Measurements from ENCODE around the gene MCC.
A peak's percentile ranks its signal among the peaks of the same experiment; 100 is the strongest.

Gene MCC

GRCh38 chr5:113195771-113196170 is 292.5 kb downstream of the MCC start:
- no peak for DNase-seq

GRCh38 chr5:113195251-113195650 is 293.0 kb downstream of the MCC start:
- DNase-seq, result no peak

GRCh38 chr5:113194591-113194990 is 293.7 kb downstream of the MCC start:
- no peak for DNase-seq

- DNase-seq, result no peak
These were observed 294.1 kb downstream of the MCC start for GRCh38 chr5:113194125-113194524.

- DNase-seq, result no peak
These were observed 294.8 kb downstream of the MCC start for GRCh38 chr5:113193311-113193978.

GRCh38 chr5:113192541-113192940 is 295.7 kb downstream of the MCC start:
- DNase-seq, result no peak

- DNase-seq, result peak; percentile 62
These were observed 297.9 kb downstream of the MCC start for GRCh38 chr5:113190347-113190746.

GRCh38 chr5:113189291-113189690 is 299.0 kb downstream of the MCC start:
- no peak for DNase-seq

GRCh38 chr5:113188436-113188835 is 299.8 kb downstream of the MCC start:
- no peak for DNase-seq

- no peak for DNase-seq
These were observed 300.3 kb downstream of the MCC start for GRCh38 chr5:113187906-113188305.

- DNase-seq, result no peak
These were observed 302.2 kb downstream of the MCC start for GRCh38 chr5:113186061-113186460.

- no peak for DNase-seq
These were observed 304.6 kb downstream of the MCC start for GRCh38 chr5:113183694-113184093.

- DNase-seq, result no peak
These were observed 305.5 kb downstream of the MCC start for GRCh38 chr5:113182658-113183344.

- DNase-seq, result no peak
These were observed 306.3 kb downstream of the MCC start for GRCh38 chr5:113181853-113182490.

- no peak for DNase-seq
These were observed 306.8 kb downstream of the MCC start for GRCh38 chr5:113181409-113181808.

- peak; percentile 42 for DNase-seq
These were observed 309.1 kb downstream of the MCC start for GRCh38 chr5:113179156-113179555.

GRCh38 chr5:113178073-113178779 is 310.0 kb downstream of the MCC start:
- DNase-seq, result peak; percentile 53

GRCh38 chr5:113177225-113177624 is 311.0 kb downstream of the MCC start:
- no peak for DNase-seq

- no peak for DNase-seq
These were observed 311.5 kb downstream of the MCC start for GRCh38 chr5:113176734-113177133.

- DNase-seq, result no peak
These were observed 312.1 kb downstream of the MCC start for GRCh38 chr5:113176196-113176595.

- DNase-seq, result no peak
These were observed 315.9 kb downstream of the MCC start for GRCh38 chr5:113172231-113172826.

GRCh38 chr5:113171520-113171919 is 316.7 kb downstream of the MCC start:
- DNase-seq, result no peak

GRCh38 chr5:113170707-113171106 is 317.5 kb downstream of the MCC start:
- DNase-seq, result no peak
